HepG2 (cell line): Measurements from ENCODE around the gene RABIF. TPM values are rescaled to one million over a fixed set of nuclear protein-coding genes. Genes with fewer than 3 reads are reported as not detected.

Experiments
- ARID5B ChIP-seq: IDR thresholded peaks from 2 replicates; pipeline ENCODE4 v1.4.0; 2020; ENCODE audit warnings: mild to moderate bottlenecking, missing genetic modification reagents
- ATM ChIP-seq: fragments of 450-650 bp; IDR thresholded peaks from 2 replicates; pipeline ENCODE4 v1.7.1; 2017; ENCODE audit warnings: mild to moderate bottlenecking, borderline replicate concordance
- E2F1 ChIP-seq: sonication (generic); formaldehyde crosslinking; IDR thresholded peaks from 2 replicates; pipeline ENCODE4 v1.5.0; 2020; ENCODE audit warnings: missing genetic modification reagents
- GPBP1L1 ChIP-seq: sonication (generic); formaldehyde crosslinking; IDR thresholded peaks from 2 replicates; pipeline ENCODE4 v1.5.0; 2020; ENCODE audit warnings: mild to moderate bottlenecking, missing genetic modification reagents
- KDM5B ChIP-seq: sonication (generic); formaldehyde crosslinking; IDR thresholded peaks from 2 replicates; pipeline ENCODE4 v1.4.0; 2020; ENCODE audit warnings: missing genetic modification reagents, mild to moderate bottlenecking, borderline replicate concordance
- MLXIP ChIP-seq: sonication (generic); formaldehyde crosslinking; IDR thresholded peaks from 2 replicates; pipeline ENCODE4 v1.9.0; 2021; ENCODE audit warnings: missing genetic modification reagents, borderline replicate concordance
- NR2F6 ChIP-seq, 2 experiments: IDR thresholded peaks; 2 replicates each; pipeline ENCODE4 v1.6.1; 2016; ENCODE audit warnings: antibody characterized with exemption in 1 of 2, mild to moderate bottlenecking in 1 of 2
- STAG1 ChIP-seq: sonication (generic); formaldehyde crosslinking; IDR thresholded peaks from 2 replicates; pipeline ENCODE4 v1.4.0; 2020; ENCODE audit warnings: missing genetic modification reagents
- ZHX2 ChIP-seq, 2 experiments: sonication (generic) in 1 of 2; formaldehyde crosslinking in 1 of 2; IDR thresholded peaks; 2 replicates each; pipeline versions ENCODE4 v1.6.1 to v1.9.0; 2014 to 2022; ENCODE audit warnings: antibody characterized with exemption in 1 of 2, borderline replicate concordance in 1 of 2, inconsistent platforms in 1 of 2, low read depth in 1 of 2, missing genetic modification reagents in 1 of 2
- ZNF709 ChIP-seq: sonication (generic); formaldehyde crosslinking; IDR thresholded peaks from 2 replicates; pipeline ENCODE4 v1.5.0; 2020; ENCODE audit warnings: mild to moderate bottlenecking, missing genetic modification reagents
- ZNF740 ChIP-seq: sonication (generic); formaldehyde crosslinking; IDR thresholded peaks from 2 replicates; pipeline ENCODE4 v1.4.0; 2020; ENCODE audit warnings: missing genetic modification reagents
- polyA plus RNA-seq, 8 experiments: library from polyadenylated mRNA; depleted of rRNA in 3 of 8; stranded (reverse) in 7 of 8; unstranded in 1 of 8; fragments of >200 nt; fragmentation: Illumina TruSeq in 4 of 8; extraction: Trizol in 4 of 8; gene quantifications; 2 replicates each; pipeline versions ENCODE4 v1.2.1 to v1.2.3, GENCODE V29; 2011 to 2016; ENCODE audit warnings: low read depth in 4 of 8, missing spikeins in 1 of 8, mixed read lengths in 1 of 8; ENCODE audit not compliant: insufficient read depth in 1 of 8
- total RNA-seq, 5 experiments: library from RNA; depleted of rRNA; stranded (reverse); fragments of >200 nt; fragmentation: Illumina TruSeq; extraction: Trizol; gene quantifications; 2 replicates each; pipeline ENCODE4 v1.2.3, GENCODE V29; 2016; ENCODE audit warnings: low read depth in 1 of 5

RABIF gene
- total and polyA plus RNA-seq, 2 of the 13 experiments (the other 11 are each of a cell fraction or from before 2014, with no cell fraction given) = 7.6 to 8.3 TPM

GRCh38 chr1:202858789-202859414 lies 30.0 kb downstream of the RABIF start (continued):
- TF ChIP-seq ZHX2 (IDR thresholded peaks at IDR 0.05; ENCODE audit: low read depth) (no peak), ZHX2 (CRISPR knock-in tag; IDR thresholded peaks at IDR 0.05; ENCODE audit: borderline replicate concordance) (no peak), ZNF740 (CRISPR knock-in tag) (no peak), E2F1 (CRISPR knock-in tag) (no peak), ATM (no peak), MLXIP (no peak), GPBP1L1 (no peak), KDM5B (CRISPR knock-in tag) (0 out of 2 replicates have a peak, but pooled peaks have one; percentile 15), STAG1 (no peak), ZNF709 (no peak), ARID5B (CRISPR knock-in tag) (no peak), NR2F6 (IDR thresholded peaks at IDR 0.05) (no peak), NR2F6 (CRISPR knock-in tag; IDR thresholded peaks at IDR 0.05) (0 out of 2 replicates have a peak, but pooled peaks have one; percentile 12)
